HEK293 (cell line): ENCODE results near the gene RNH1.

Source experiments
- EGR2 ChIP-seq: fragments of 450-650 bp; formaldehyde crosslinking; IDR thresholded peaks from 2 replicates; pipeline ENCODE4 v1.5.1; 2016; ENCODE audit warnings: low read depth, missing biosample characterization, missing genetic modification characterization
- HOXA7 ChIP-seq: sonication (generic); formaldehyde crosslinking; IDR thresholded peaks from 2 replicates; pipeline ENCODE4 v1.8.1; 2022; ENCODE audit warnings: missing genetic modification reagents, borderline replicate concordance
- KLF9 ChIP-seq: fragments of 450-650 bp; formaldehyde crosslinking; IDR thresholded peaks from 2 replicates; pipeline ENCODE4 v1.5.1; 2016; ENCODE audit warnings: missing biosample characterization, missing genetic modification characterization, low read depth
- OVOL3 ChIP-seq: fragments of 450-650 bp; formaldehyde crosslinking; IDR thresholded peaks from 2 replicates; pipeline ENCODE4 v1.5.1; 2016; ENCODE audit warnings: missing biosample characterization, missing genetic modification characterization
- SETDB1 ChIP-seq: IDR thresholded peaks from one replicate; pipeline ENCODE4 v1.6.1; 2017; ENCODE audit warnings: mild to moderate bottlenecking, low read length, moderate library complexity, mixed read lengths; ENCODE audit not compliant: insufficient read length
- YY2 ChIP-seq: fragments of 450-650 bp; formaldehyde crosslinking; IDR thresholded peaks from 2 replicates; pipeline ENCODE4 v1.5.1; 2016; ENCODE audit warnings: missing biosample characterization, missing genetic modification characterization
- ZBTB10 ChIP-seq: fragments of 450-650 bp; formaldehyde crosslinking; IDR thresholded peaks from 2 replicates; pipeline ENCODE4 v1.5.1; 2016; ENCODE audit warnings: missing biosample characterization, missing genetic modification characterization
- ZBTB26 ChIP-seq: fragments of 450-650 bp; formaldehyde crosslinking; optimal IDR thresholded peaks from 2 replicates; pipeline ENCODE3; 2016; ENCODE audit warnings: missing biosample characterization, mild to moderate bottlenecking, missing genetic modification characterization
- ZNF138 ChIP-seq: fragments of 450-650 bp; formaldehyde crosslinking; IDR thresholded peaks from 2 replicates; pipeline ENCODE4 v1.5.1; 2016; ENCODE audit warnings: missing biosample characterization, missing genetic modification characterization, borderline replicate concordance
- ZNF248 ChIP-seq: fragments of 450-650 bp; formaldehyde crosslinking; IDR thresholded peaks from 2 replicates; pipeline ENCODE4 v1.5.1; 2017; ENCODE audit warnings: missing biosample characterization, missing genetic modification characterization
- ZNF292 ChIP-seq: fragments of 450-650 bp; formaldehyde crosslinking; IDR thresholded peaks from 2 replicates; pipeline ENCODE4 v1.5.1; 2016; ENCODE audit warnings: low read depth, missing biosample characterization, missing genetic modification characterization, borderline replicate concordance
- ZNF335 ChIP-seq: fragments of 450-650 bp; formaldehyde crosslinking; conservative IDR thresholded peaks from 2 replicates; pipeline ENCODE4 v1.5.1; 2016; ENCODE audit warnings: missing biosample characterization, missing genetic modification characterization
- ZNF548 ChIP-seq: fragments of 450-650 bp; formaldehyde crosslinking; IDR thresholded peaks from 2 replicates; pipeline ENCODE4 v1.5.1; 2016; ENCODE audit warnings: missing biosample characterization, missing genetic modification characterization
- ZNF639 ChIP-seq: fragments of 450-650 bp; formaldehyde crosslinking; IDR thresholded peaks from 2 replicates; pipeline ENCODE4 v1.5.1; 2016; ENCODE audit warnings: missing biosample characterization, missing genetic modification characterization
- ZNF670 ChIP-seq: fragments of 450-650 bp; formaldehyde crosslinking; IDR thresholded peaks from 2 replicates; pipeline ENCODE4 v1.5.1; 2016; ENCODE audit warnings: missing biosample characterization, missing genetic modification characterization, low read depth
- ZNF707 ChIP-seq: fragments of 450-650 bp; formaldehyde crosslinking; IDR thresholded peaks from 2 replicates; pipeline ENCODE4 v1.5.1; 2016; ENCODE audit warnings: missing biosample characterization, missing genetic modification characterization
- ZNF768 ChIP-seq: fragments of 450-650 bp; formaldehyde crosslinking; IDR thresholded peaks from 2 replicates; pipeline ENCODE4 v1.5.1; 2018; ENCODE audit warnings: missing biosample characterization, mild to moderate bottlenecking, missing genetic modification characterization
- ZSCAN5A ChIP-seq: fragments of 450-650 bp; formaldehyde crosslinking; IDR thresholded peaks from 2 replicates; pipeline ENCODE4 v1.5.1; 2016; ENCODE audit warnings: missing biosample characterization, missing genetic modification characterization
- TF ChIP-seq, protein P1 (sequence below): fragments of 450-650 bp; formaldehyde crosslinking; IDR thresholded peaks from 2 replicates; pipeline ENCODE4 v1.5.1; 2016; ENCODE audit warnings: missing biosample characterization, missing genetic modification characterization
- TF ChIP-seq, protein P2 (sequence below): fragments of 450-650 bp; formaldehyde crosslinking; IDR thresholded peaks from 2 replicates; pipeline ENCODE4 v1.5.1; 2016; ENCODE audit warnings: missing biosample characterization, missing genetic modification characterization, borderline replicate concordance
- TF ChIP-seq, protein P3 (sequence below): fragments of 450-650 bp; formaldehyde crosslinking; IDR thresholded peaks from 2 replicates; pipeline ENCODE4 v1.5.0; 2017; ENCODE audit warnings: missing biosample characterization, missing genetic modification characterization, borderline replicate concordance
- TF ChIP-seq, protein P4 (sequence below): fragments of 450-650 bp; formaldehyde crosslinking; IDR thresholded peaks from 2 replicates; pipeline ENCODE4 v1.5.1; 2016; ENCODE audit warnings: missing biosample characterization, missing genetic modification characterization

The RNH1 gene

DNA sequence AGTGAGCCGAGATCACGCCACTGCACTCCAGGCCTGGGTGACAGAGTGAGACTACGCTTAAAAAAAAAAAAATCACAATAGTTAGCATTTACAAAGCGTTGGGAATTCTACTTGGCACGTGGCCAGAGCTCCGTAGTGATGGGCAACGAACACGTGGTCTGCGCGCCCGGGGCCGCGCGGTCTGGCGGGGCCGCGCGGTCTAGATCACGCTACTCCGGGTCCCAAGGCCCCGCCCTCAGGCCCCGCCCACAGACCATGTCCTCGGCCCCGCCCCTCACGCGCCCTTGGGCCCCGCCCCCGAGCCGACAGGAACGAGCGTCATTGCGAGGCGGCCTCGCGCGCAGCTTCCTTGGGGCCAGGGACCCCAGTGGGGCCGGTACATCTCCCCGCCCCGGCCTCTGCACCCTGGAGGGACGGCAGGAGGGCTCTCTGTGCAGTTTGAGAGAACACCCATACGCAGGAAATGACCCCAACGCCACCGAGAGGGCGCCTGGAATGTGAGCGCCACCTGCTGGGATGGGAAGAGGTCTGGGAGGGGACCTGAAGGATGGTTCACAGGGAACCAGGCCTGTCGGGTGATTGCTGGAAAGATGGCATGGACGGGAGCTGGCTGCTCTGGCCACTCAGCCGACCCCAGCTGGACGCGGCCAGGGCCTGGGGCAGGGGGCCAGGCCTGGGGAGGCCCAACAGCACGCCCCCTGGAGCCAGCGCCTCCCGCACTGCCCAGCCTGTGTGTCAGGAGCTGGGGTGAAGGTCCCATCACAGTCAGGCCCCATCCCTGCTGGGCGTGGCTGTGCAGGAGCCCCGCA lies 58.9 kb downstream of the RNH1 start (continued):
- TF ChIP-seq ZBTB26 (tag by site-specific recombination) = peak; percentile 79
- no peak for TF ChIP-seq ZNF548
- TF ChIP-seq, protein P1, sequence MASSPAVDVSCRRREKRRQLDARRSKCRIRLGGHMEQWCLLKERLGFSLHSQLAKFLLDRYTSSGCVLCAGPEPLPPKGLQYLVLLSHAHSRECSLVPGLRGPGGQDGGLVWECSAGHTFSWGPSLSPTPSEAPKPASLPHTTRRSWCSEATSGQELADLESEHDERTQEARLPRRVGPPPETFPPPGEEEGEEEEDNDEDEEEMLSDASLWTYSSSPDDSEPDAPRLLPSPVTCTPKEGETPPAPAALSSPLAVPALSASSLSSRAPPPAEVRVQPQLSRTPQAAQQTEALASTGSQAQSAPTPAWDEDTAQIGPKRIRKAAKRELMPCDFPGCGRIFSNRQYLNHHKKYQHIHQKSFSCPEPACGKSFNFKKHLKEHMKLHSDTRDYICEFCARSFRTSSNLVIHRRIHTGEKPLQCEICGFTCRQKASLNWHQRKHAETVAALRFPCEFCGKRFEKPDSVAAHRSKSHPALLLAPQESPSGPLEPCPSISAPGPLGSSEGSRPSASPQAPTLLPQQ = 0 out of 2 replicates have a peak, but pooled peaks have one; percentile 50
- no peak for TF ChIP-seq ZNF707 (tag by site-specific recombination)
- no peak for TF ChIP-seq ZNF292 (tag by site-specific recombination)
- TF ChIP-seq ZNF670 (tag by site-specific recombination) = no peak
- TF ChIP-seq, protein P2, sequence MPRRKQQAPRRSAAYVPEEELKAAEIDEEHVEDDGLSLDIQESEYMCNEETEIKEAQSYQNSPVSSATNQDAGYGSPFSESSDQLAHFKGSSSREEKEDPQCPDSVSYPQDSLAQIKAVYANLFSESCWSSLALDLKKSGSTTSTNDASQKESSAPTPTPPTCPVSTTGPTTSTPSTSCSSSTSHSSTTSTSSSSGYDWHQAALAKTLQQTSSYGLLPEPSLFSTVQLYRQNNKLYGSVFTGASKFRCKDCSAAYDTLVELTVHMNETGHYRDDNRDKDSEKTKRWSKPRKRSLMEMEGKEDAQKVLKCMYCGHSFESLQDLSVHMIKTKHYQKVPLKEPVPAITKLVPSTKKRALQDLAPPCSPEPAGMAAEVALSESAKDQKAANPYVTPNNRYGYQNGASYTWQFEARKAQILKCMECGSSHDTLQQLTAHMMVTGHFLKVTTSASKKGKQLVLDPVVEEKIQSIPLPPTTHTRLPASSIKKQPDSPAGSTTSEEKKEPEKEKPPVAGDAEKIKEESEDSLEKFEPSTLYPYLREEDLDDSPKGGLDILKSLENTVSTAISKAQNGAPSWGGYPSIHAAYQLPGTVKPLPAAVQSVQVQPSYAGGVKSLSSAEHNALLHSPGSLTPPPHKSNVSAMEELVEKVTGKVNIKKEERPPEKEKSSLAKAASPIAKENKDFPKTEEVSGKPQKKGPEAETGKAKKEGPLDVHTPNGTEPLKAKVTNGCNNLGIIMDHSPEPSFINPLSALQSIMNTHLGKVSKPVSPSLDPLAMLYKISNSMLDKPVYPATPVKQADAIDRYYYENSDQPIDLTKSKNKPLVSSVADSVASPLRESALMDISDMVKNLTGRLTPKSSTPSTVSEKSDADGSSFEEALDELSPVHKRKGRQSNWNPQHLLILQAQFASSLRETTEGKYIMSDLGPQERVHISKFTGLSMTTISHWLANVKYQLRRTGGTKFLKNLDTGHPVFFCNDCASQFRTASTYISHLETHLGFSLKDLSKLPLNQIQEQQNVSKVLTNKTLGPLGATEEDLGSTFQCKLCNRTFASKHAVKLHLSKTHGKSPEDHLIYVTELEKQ = no peak
- TF ChIP-seq, protein P3, sequence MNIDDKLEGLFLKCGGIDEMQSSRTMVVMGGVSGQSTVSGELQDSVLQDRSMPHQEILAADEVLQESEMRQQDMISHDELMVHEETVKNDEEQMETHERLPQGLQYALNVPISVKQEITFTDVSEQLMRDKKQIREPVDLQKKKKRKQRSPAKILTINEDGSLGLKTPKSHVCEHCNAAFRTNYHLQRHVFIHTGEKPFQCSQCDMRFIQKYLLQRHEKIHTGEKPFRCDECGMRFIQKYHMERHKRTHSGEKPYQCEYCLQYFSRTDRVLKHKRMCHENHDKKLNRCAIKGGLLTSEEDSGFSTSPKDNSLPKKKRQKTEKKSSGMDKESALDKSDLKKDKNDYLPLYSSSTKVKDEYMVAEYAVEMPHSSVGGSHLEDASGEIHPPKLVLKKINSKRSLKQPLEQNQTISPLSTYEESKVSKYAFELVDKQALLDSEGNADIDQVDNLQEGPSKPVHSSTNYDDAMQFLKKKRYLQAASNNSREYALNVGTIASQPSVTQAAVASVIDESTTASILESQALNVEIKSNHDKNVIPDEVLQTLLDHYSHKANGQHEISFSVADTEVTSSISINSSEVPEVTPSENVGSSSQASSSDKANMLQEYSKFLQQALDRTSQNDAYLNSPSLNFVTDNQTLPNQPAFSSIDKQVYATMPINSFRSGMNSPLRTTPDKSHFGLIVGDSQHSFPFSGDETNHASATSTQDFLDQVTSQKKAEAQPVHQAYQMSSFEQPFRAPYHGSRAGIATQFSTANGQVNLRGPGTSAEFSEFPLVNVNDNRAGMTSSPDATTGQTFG (tag by site-specific recombination) = no peak
- TF ChIP-seq SETDB1 = no peak
- TF ChIP-seq ZBTB10 (tag by site-specific recombination) = peak; percentile 80; the same call in 1 of the 2 replicates
- TF ChIP-seq YY2 (tag by site-specific recombination) = no peak
- no peak for TF ChIP-seq EGR2
- peak; percentile 94 for TF ChIP-seq KLF9 (tag by site-specific recombination)
- no peak for TF ChIP-seq ZNF768 (tag by site-specific recombination)
- TF ChIP-seq ZNF639 = no peak
- TF ChIP-seq ZSCAN5A (tag by site-specific recombination) = no peak
- TF ChIP-seq ZNF248 (tag by site-specific recombination) = no peak
- TF ChIP-seq OVOL3 (tag by site-specific recombination) = no peak
- no peak for TF ChIP-seq HOXA7 (CRISPR knock-in tag)
- TF ChIP-seq, protein P4, sequence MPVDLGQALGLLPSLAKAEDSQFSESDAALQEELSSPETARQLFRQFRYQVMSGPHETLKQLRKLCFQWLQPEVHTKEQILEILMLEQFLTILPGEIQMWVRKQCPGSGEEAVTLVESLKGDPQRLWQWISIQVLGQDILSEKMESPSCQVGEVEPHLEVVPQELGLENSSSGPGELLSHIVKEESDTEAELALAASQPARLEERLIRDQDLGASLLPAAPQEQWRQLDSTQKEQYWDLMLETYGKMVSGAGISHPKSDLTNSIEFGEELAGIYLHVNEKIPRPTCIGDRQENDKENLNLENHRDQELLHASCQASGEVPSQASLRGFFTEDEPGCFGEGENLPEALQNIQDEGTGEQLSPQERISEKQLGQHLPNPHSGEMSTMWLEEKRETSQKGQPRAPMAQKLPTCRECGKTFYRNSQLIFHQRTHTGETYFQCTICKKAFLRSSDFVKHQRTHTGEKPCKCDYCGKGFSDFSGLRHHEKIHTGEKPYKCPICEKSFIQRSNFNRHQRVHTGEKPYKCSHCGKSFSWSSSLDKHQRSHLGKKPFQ (tag by site-specific recombination) = no peak
- TF ChIP-seq ZNF335 (tag by site-specific recombination) = peak; percentile 74
- TF ChIP-seq ZNF138 (tag by site-specific recombination) = no peak
